Heart right ventricle (tissue), 16 donors: ENCODE data around the gene COL16A1. TPM values are rescaled to one million over a fixed set of nuclear protein-coding genes. Genes with fewer than 3 reads are reported as not detected.

Experiments
- ATAC-seq, 8 donors: fragments of 200-7000 bp; cut with Tn5 transposase; one replicate each; pipeline ENCODE4 v1.9.1; 2020; ENCODE audit warnings: mild to moderate bottlenecking in 8 of 8, moderate library complexity in 8 of 8, moderate number of reproducible peaks in 1 of 8
- DNase-seq, 2 donors: peaks; one replicate each; pipeline ENCODE4 v3.0.0-alpha.2; 2020
- H3K27ac ChIP-seq, 10 donors: fragments of 200-600 bp; sonication (generic) in 2 of 10; one replicate each; pipeline versions ENCODE4 v1.5.0 to v1.8.0; 2020 to 2022; ENCODE audit warnings: mild to moderate bottlenecking in 3 of 10
- H3K27me3 ChIP-seq, 7 donors: fragments of 200-600 bp; one replicate each; pipeline ENCODE4 v1.8.0; 2021 to 2022; ENCODE audit warnings: mild to moderate bottlenecking in 2 of 7
- H3K36me3 ChIP-seq, 9 donors: fragments of 200-600 bp; sonication (generic) in 1 of 9; one replicate each; pipeline versions ENCODE4 v1.5.0 to v1.8.0; 2020 to 2022; ENCODE audit warnings: mild to moderate bottlenecking in 2 of 9
- H3K4me1 ChIP-seq, 9 donors: fragments of 200-600 bp; sonication (generic) in 1 of 9; one replicate each; pipeline versions ENCODE4 v1.5.0 to v1.8.0; 2020 to 2022; ENCODE audit warnings: mild to moderate bottlenecking in 4 of 9
- H3K4me3 ChIP-seq, 10 donors: fragments of 200-600 bp; sonication (generic) in 2 of 10; one replicate each; pipeline versions ENCODE4 v1.5.0 to v1.8.0; 2020 to 2022; ENCODE audit warnings: mild to moderate bottlenecking in 7 of 10, moderate library complexity in 2 of 10
- H3K9me3 ChIP-seq, 11 donors: fragments of 200-600 bp in 10 of 11; sonication (generic) in 2 of 11; one replicate each; pipeline versions ENCODE4 v1.5.0 to v1.8.0; 2013 to 2022; ENCODE audit warnings: mild to moderate bottlenecking in 2 of 11, control low read depth in 1 of 11, moderate library complexity in 1 of 11
- CTCF ChIP-seq, 9 donors: fragments of 200-600 bp; sonication (generic) in 2 of 9; IDR thresholded peaks; one replicate each; pipeline versions ENCODE4 v1.5.0 to v1.8.0; 2021 to 2022; ENCODE audit warnings: antibody characterized with exemption in 9 of 9, mild to moderate bottlenecking in 5 of 9, moderate library complexity in 1 of 9
- WGBS, 2 donors: extraction: QIAGEN DNeasy Blood & Tissue Kit; methylation state at CpG; one replicate each; pipeline ENCODE4 v1.1.7; 2013; ENCODE audit warnings: inconsistent platforms in 1 of 2; 5-methylcytosine and 5-hydroxymethylcytosine counted together
- intact Hi-C, 10 donors: fragments of 100-400 bp; cut with DNase I; formaldehyde crosslinking; loops; one replicate each; pipeline versions ENCODE4 v1.11.1 to v1.14.2; 2022
- polyA plus RNA-seq, 2 donors: library from polyadenylated mRNA; stranded (reverse); fragments of 200-250 nt; gene quantifications; one replicate each; pipeline ENCODE4 v1.2.3, GENCODE V29; 2013
- total RNA-seq, 10 donors: library from RNA; stranded (reverse); fragmentation: NEBNext Ultra II Directional in 3 of 10; extraction: Animal tissue kit (Norgen Biotek cat#: 25700) in 3 of 10; gene quantifications; one replicate each; pipeline versions ENCODE4 v1.2.1 to v1.2.4, GENCODE V29; 2021 to 2023
- donor health status: Arrhythmogenic right ventricular cardiomyopathy.
- donor health status: ischemic (EF 13 %, LVEDD 7.1; RV severe dilation, severe dysfunction).
- donor health status: healthy with polysubstance abuse.
- donor health status: DM: no; HTN: yes; CAD: no.
- donor health status: DM: no; HTN: no; CAD: no.
- donor health status: ischemic (EF 25% LVEDD 6.9; RV normal size, moderate dysfunction).
- donor health status: ischemic (EF 25% LVEDD 5.7; RV mildly dilated, moderate dysfunction).
- donor health status: healthy.
- donor health status: DM: yes; HTN: yes; CAD: no.
- donor health status: Ischemic cardiomyopathy.
- donor health status: ischemic (EF 35%, LVEDD 5.7; RV mildly dilated, moderate dysfunction).
- donor health status: nonischemic (EF 11% LVEDD 7.7; RV severe dilation, severe dysfunction).
- donor health status: DM: yes; HTN: yes; CAD: no.
- donor health status: PGD.
- donor health status: ischemic (EF 29% LVEDD 5.4; RV normal size, mild dysfunction).
- donor health status: nonischemic (EF 23%, LVEDD 6.1; RV moderate dilation, normal function).

The COL16A1 gene
- total and polyA plus RNA-seq, 12 donors, result 7.4 to 35.3 (median 16.6) TPM

GRCh38 chr1:31727849-31728248, 24.0 kb upstream of the COL16A1 start:
- no peak for TF ChIP-seq CTCF (IDR thresholded peaks at IDR 0.05)
- H3K27ac ChIP-seq, result no peak overlapping the region
- intact Hi-C loops, result no loop called here
- ATAC-seq, result peak in 1 of 8 donors; percentile 16
- no peaks in the 10 kb centered on the region for H3K36me3 ChIP-seq
- no peaks in the 10 kb centered on the region for H3K27me3 ChIP-seq
- 91 to 94% methylated on average over 19 of the region's 19 CpGs for WGBS, 2 donors
- no peaks in the 10 kb centered on the region for H3K9me3 ChIP-seq
- no peaks in the 10 kb centered on the region for H3K4me1 ChIP-seq
- H3K4me3 ChIP-seq, result no peak overlapping the region
- DNase-seq, result no peak

- no peak for DNase-seq
- Histone ChIP-seq H3K27me3 (no peaks in the 10 kb centered on the region), H3K36me3 (no peaks in the 10 kb centered on the region), H3K27ac (no peak overlapping the region), H3K4me1 (no peaks in the 10 kb centered on the region), H3K9me3 (no peaks in the 10 kb centered on the region), H3K4me3 (no peak overlapping the region)
- TF ChIP-seq CTCF (IDR thresholded peaks at IDR 0.05), result no peak
- WGBS, 2 donors, result 93 to 94% methylated on average over 14 of the region's 14 CpGs
- intact Hi-C loops, result no loop called here
- ATAC-seq, result no peak
Observed at GRCh38 chr1:31727195-31727594, 23.4 kb upstream of the COL16A1 start.

- DNase-seq (no peak), ATAC-seq (no peak)
- WGBS, 2 donors, result 65 to 77% methylated on average over 4 of the region's 4 CpGs
- Histone ChIP-seq H3K4me1 (no peaks in the 10 kb centered on the region), H3K27me3 (peaks cover 0 to 3% (median 0%) of the 10 kb centered on the region in 7 donors), H3K9me3 (no peaks in the 10 kb centered on the region), H3K27ac (no peak overlapping the region), H3K4me3 (no peak overlapping the region), H3K36me3 (no peaks in the 10 kb centered on the region)
- TF ChIP-seq CTCF (IDR thresholded peaks at IDR 0.05), result no peak
- intact Hi-C loops, result no loop called here
Observed at GRCh38 chr1:31726715-31727114, 22.9 kb upstream of the COL16A1 start.

- H3K4me3 ChIP-seq, result no peak overlapping the region
- H3K36me3 ChIP-seq, result no peaks in the 10 kb centered on the region
- no peaks in the 10 kb centered on the region for H3K9me3 ChIP-seq
- H3K4me1 ChIP-seq, result no peaks in the 10 kb centered on the region
- intact Hi-C loops, result no loop called here
- WGBS, 2 donors, result 78 to 84% methylated on average over 12 of the region's 12 CpGs
- ATAC-seq (no peak), DNase-seq (no peak)
- no peak for TF ChIP-seq CTCF (IDR thresholded peaks at IDR 0.05)
- H3K27ac ChIP-seq, result no peak overlapping the region
- peaks cover 0 to 5% (median 0%) of the 10 kb centered on the region in 7 donors for H3K27me3 ChIP-seq
Observed at GRCh38 chr1:31725777-31726535, 22.1 kb upstream of the COL16A1 start.
